GM19395 (cell line): ENCODE data around the gene TAS2R60.
"Not testable (repeated sequence)": the region's sequence is repeated elsewhere in the genome, so short reads cannot be mapped to it uniquely, and the experiment has no call there.

Experiments
- ATAC-seq: cut with Tn5 transposase; IDR thresholded peaks from one replicate; pipeline ENCODE4 v1.9.1; 2021; ENCODE audit warnings: mild to moderate bottlenecking, moderate library complexity; ENCODE audit not compliant: unreplicated experiment

TAS2R60 gene

DNA sequence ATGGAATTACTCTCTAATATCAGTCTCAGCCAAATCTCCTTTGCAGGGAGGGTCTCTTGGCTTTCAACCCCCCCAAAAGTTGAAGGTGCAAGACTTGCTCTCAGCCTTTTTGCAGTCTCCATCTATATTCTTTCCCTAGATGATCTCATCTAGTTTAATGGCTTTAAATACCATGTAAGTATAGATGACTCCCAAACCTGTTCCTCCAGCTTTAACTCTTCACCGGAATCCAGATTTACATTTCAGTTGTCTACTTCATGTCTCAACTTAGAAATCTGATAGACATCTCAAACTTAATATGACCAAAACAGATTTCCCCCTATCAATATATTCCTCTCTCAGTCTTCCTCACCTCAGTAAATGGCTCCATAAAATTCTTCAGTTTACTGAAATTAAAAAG is 24.5 kb downstream of the TAS2R60 start:
- ATAC-seq, result no peak

DNA sequence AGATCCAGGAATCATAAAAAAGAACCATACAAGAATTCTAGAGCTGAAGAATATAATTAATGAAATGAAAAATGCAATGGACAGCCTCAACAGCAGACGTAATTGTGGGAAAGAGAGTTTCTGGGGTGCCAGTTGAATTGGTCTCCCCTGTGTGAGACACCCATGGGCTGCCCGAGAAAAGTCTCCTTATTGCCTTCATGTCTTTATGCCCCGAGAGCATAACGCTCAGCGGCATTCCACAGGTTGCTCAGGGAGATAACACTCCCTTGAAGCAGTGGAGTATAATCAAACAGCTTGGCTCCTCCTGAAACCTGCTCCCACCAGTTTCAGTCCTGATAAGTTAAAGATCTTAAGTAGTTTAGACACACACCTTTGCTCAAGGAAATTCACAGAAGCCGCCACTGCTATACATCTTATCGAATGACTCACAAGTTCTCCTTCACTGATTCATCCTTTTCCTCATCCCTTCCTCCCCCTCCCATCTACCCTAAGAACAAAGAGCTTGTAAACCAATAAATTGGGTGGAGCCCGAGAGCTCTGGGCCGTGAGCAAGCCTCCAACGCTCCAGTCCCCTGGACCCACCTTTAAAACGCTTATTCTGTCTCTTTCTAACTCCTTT is 28.9 kb downstream of the TAS2R60 start:
- not testable (repeated sequence) for ATAC-seq

- no peak for ATAC-seq
These were observed 34.4 kb downstream of the TAS2R60 start, which contains the start of gene TAS2R41 for GRCh38 chr7:143477501-143478150. TSS of gene TAS2R41 (plus strand) at chr7:143477873. CDS start at chr7:143477873, 0 bp downstream.

DNA sequence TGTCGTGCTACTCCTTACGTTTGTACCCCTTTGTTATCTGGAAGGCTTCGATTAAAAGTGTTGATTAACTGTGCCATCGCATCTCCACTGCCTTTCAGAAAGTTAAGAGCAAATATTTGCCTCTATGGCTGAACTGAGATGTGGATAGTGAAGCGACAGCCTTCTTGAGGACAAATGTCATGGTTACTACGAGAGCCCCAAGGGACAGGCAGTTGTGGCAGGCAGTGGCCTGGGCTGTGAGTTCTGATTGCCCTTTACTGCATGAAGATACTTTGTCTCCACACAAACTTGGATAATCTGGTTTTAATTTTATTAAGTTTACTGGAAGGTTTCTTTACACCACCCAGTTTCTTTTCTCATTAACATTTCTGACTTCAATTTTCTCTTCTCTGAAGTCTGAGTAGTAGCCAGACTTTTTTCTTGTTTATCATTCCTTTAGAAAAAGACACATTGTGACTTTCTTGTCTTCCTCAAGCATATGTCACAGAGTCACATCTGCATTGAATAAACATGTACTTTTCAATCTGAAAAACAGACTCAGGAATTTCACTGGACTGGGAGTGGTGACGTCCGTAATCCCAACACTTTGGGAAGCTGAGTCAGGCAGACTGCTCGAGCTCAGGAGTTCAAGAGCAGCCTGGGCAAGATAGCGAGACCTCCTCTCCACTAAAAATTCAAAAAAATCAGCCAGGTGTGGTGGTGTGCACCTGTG is 36.0 kb downstream of the TAS2R60 start:
- no peak for ATAC-seq

GRCh38 chr7:143480501-143480900 is 37.2 kb downstream of the TAS2R60 start:
- no peak for ATAC-seq

DNA sequence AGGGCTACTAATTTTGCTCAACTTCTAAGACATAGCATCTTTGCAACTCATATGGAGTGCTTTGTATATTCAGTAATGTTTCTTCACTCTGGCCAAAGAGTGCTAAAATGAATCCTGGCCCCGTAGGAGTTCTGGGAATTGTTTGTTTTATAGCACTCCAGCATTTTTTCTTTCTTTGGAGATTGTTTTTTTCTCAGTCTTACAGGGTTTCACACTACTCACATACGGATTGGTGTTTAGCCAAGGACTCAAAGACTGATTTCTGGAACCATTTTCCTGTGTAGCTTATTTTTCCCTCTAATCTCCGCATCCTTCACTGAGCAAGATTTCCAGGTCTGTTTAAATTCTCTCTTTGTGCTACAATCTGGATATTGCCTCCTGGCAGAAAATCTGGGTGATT is 40.9 kb downstream of the TAS2R60 start:
- no peak for ATAC-seq

DNA sequence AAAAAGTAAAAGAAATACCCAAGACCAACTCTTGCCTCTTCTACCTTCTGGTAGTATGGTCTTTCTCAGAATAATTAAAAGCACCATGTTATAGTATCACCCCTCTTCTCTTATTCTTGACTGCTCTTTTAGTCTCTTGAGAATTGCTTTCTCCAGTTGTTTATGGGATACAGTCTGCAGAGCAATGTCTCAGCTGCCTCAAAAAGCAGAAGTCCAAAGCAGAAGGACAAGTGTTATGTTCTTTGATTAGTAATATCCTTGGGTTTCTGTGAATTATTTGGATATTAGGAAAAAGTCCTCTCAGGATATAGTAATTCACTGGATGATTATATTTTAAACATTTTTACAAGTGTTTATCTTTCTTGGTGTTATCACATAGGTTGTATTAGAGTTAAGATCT is 41.8 kb downstream of the TAS2R60 start:
- ATAC-seq, result no peak

DNA sequence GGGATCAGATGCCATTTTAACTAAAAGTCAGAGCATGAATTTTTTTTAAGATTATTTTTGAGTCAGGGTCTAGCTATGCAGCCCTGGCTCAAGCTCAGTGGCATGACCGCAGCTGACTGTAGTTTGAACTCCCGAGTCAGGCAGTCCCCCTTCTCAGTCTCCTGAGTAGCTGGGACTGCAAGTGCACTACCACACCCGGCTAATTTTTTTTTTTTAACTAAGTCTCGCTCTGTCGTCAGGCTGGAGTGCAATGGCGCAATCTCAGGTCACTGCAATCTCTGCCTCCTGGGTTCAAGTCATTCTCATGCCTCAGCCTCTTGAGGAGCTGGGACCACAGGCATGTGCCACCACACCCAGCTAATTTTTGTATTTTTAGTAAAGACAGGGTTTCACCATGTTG is 42.2 kb downstream of the TAS2R60 start:
- no peak for ATAC-seq

- ATAC-seq, result not testable (repeated sequence)
These were observed 43.0 kb downstream of the TAS2R60 start for GRCh38 chr7:143486266-143486665.

DNA sequence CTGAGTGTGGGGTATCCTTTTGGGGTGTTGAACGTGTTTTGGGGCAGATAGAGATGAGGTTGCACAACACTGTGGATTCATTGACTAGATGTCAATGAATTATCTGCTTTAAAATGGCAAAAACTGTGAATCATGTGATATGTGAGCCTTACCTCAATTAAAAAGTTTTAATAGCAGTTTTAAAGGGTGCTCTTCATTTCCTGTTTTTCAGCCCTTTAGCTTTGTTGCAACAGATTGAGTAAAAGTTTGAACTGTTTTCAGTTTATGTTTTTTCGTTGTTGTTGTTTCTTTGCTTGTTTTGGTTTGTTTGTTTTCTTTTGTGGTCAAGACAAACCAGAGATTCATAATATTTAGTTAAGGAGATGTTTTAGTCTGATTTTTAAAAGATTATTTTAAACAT is 43.8 kb downstream of the TAS2R60 start:
- no peak for ATAC-seq

GRCh38 chr7:143487566-143487965 is 44.3 kb downstream of the TAS2R60 start:
- ATAC-seq, result no peak

DNA sequence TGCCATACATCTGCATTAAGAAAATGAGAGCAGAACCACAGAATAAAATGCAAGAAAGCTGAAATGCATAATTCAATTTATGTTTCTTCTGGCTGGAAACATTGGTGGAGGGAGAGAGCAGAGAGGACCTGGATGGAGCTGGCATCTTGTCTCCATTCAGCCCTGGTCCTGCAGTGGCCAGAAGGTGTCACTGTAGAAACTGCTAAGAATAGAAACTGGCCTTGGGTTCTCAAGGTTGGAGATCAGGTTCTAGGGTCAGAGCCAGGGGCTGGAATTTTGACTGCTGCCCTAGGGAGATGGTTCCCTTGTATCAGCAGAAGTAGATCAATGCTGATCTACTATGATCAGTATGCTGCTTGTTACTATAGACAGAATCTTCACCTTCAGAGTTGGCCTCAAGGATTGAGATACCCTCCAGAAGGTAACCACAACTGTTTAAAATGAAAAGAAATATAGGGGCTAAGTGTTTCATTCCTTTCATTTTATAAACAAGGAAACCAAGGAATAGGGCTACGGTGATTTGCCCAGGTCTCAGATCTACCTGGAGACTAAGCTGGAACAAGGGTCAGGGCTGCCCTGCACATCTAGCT is 47.6 kb downstream of the TAS2R60 start:
- ATAC-seq, result no peak

GRCh38 chr7:143492043-143492471 is 48.8 kb downstream of the TAS2R60 start:
- ATAC-seq, result no peak

- ATAC-seq, result no peak
These were observed 49.8 kb downstream of the TAS2R60 start for GRCh38 chr7:143492799-143493739.

DNA sequence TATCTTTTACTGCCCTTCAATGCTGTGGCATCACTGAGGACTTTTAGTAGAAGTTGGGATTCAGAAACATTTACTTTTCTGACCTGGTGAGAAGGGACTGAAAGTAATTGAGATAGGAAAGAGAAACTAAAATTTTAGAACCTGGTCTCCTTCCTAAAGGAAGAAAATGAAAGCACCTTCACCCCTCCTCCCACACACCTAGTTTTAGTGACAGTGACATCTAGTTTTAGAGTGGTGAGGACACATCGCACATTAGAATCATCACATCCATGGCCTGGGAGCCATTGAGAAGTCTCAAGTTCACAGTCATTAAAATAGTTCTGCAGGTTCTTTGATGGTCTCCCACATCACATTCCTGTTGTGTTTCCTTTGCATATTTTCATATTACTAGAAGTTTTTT is 50.5 kb downstream of the TAS2R60 start:
- no peak for ATAC-seq
